ENCODE results near the gene THADA. TPM values are rescaled to one million over a fixed set of nuclear protein-coding genes. Genes with fewer than 3 reads are reported as not detected.

THADA gene
- total RNA-seq, 6 donors from 2014 or later: 23.6 to 57.5 (median 37.3) TPM

DNA sequence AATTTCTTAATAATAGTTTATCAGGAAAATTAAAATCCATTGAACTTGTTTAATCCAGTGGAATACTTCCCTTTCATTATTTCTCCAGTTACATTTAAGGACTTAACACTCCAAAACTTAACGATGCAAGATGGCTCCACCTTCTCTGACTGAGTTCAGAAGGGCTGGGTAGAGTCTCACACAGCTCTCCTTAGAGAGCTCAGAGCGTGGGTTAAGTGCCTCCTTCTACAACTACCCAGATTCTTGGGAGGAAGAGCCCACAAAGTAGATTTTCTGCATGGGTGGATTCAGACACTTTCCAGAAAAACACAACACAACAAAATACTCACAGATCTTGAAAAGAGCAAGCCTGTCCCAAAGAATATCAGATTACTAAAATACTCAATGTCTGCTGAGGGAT lies 130.6 kb downstream of the THADA start:
- Histone ChIP-seq H3K4me3 (no peak overlapping the region), H3K27ac (peak overlapping the region in 3 of 4 donors; percentile 3 to 64 (median 16)), H3K4me1 (peaks cover 20 to 47% (median 40%) of the 10 kb centered on the region in 4 donors), H3K27me3 (no peaks in the 10 kb centered on the region), H3K36me3 (no peaks in the 10 kb centered on the region), H3K9me3 (no peaks in the 10 kb centered on the region)
- no peak for TF ChIP-seq EP300 (IDR thresholded peaks at IDR 0.05)
- no peak for TF ChIP-seq POLR2AphosphoS5 (IDR thresholded peaks at IDR 0.05)
- TF ChIP-seq, protein P1, sequence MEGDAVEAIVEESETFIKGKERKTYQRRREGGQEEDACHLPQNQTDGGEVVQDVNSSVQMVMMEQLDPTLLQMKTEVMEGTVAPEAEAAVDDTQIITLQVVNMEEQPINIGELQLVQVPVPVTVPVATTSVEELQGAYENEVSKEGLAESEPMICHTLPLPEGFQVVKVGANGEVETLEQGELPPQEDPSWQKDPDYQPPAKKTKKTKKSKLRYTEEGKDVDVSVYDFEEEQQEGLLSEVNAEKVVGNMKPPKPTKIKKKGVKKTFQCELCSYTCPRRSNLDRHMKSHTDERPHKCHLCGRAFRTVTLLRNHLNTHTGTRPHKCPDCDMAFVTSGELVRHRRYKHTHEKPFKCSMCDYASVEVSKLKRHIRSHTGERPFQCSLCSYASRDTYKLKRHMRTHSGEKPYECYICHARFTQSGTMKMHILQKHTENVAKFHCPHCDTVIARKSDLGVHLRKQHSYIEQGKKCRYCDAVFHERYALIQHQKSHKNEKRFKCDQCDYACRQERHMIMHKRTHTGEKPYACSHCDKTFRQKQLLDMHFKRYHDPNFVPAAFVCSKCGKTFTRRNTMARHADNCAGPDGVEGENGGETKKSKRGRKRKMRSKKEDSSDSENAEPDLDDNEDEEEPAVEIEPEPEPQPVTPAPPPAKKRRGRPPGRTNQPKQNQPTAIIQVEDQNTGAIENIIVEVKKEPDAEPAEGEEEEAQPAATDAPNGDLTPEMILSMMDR (IDR thresholded peaks at IDR 0.05): no peak
- no peak for TF ChIP-seq POLR2A (IDR thresholded peaks at IDR 0.05)
- 67% methylated on average over 2 of the region's 2 CpGs for WGBS, 2 donors
- ATAC-seq (ENCODE audit: low FRiP score in 2 of 2) (no peak), DNase-seq (no peak)

DNA sequence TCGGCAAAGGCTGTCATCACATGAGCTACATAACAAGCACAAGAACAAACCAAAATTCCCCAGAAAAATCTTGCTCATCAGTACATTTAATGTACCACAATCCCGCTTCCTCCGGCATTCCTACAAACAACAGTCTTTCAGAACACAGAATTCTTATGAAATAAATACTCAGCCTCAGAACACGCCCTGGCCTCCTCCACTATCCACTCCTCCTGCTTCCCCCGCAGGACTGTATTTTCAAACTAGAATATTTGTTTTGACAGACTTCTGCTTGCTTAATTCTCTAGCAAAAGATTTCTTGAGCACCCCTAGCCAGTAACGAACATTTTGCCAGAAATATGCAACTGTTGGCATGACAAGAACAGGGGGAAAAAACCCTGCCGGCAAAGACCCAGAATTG lies 131.2 kb downstream of the THADA start:
- H3K27me3 ChIP-seq: no peaks in the 10 kb centered on the region
- peak in 1 of 2 donors; percentile 30 for TF ChIP-seq POLR2AphosphoS5 (IDR thresholded peaks at IDR 0.05)
- TF ChIP-seq POLR2A (IDR thresholded peaks at IDR 0.05): no peak
- TF ChIP-seq EP300 (IDR thresholded peaks at IDR 0.05): no peak
- H3K9me3 ChIP-seq: no peaks in the 10 kb centered on the region
- H3K36me3 ChIP-seq: no peaks in the 10 kb centered on the region
- no peak overlapping the region for H3K4me3 ChIP-seq
- H3K4me1 ChIP-seq: peaks cover 22 to 48% (median 40%) of the 10 kb centered on the region in 4 donors
- ATAC-seq (ENCODE audit: low FRiP score in 2 of 2) (peak in 1 of 2 donors; percentile 79), DNase-seq (no peak)
- peak overlapping the region in 3 of 4 donors; percentile 3 to 64 (median 19) for H3K27ac ChIP-seq
- 54 to 65% methylated on average over 7 of the region's 7 CpGs for WGBS, 2 donors

DNA sequence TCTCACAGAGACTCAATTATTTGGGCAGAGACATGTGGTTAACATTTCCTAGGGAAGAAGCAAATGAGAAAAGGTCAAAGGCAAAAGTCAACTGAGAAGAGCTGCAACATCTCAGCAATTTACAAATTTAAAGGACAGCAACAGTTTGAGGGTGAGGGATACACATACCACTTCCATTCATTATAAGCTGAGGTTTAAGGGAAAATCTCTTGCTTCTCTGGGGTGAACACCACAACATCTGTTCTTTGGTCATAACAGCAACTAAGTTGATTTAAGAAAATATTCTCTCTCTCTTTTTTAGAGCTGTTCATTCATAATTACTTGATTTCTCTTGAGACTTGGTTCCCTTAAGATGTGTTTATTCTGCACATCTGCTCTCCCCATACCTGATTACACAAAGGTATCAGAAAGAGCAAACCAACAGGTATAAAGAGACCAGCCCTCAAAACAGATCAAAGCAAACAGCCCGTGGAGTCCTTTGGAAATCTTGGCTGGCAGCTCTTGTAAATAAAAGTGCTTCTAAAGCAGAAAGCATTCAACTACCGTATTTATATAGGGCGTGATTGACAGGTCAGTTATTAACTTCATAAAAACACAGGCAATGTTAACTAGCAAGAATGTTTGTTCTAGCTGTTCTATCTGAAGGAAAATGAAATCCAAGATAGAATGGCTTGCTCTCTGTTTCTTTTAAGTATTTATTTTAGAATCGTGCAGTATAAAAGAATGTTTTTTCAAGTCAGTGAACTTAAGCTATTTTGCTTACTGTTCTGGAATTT lies 132.8 kb downstream of the THADA start:
- peak in 1 of 2 donors; percentile 55 for ATAC-seq (ENCODE audit: low FRiP score in 2 of 2)
- 38 to 39% methylated on average over 4 of the region's 4 CpGs for WGBS, 2 donors
- peak overlapping the region in 2 of 4 donors; percentile 37 to 64 for H3K27ac ChIP-seq
- peaks cover 29 to 54% (median 40%) of the 10 kb centered on the region in 4 donors for H3K4me1 ChIP-seq
- H3K4me3 ChIP-seq: no peak overlapping the region
- DNase-seq: no peak
- no peaks in the 10 kb centered on the region for H3K36me3 ChIP-seq
- no peaks in the 10 kb centered on the region for H3K9me3 ChIP-seq
- H3K27me3 ChIP-seq: no peaks in the 10 kb centered on the region
- TF ChIP-seq, protein P1 (IDR thresholded peaks at IDR 0.05): no peak
- TF ChIP-seq POLR2A (IDR thresholded peaks at IDR 0.05) (no peak), POLR2AphosphoS5 (IDR thresholded peaks at IDR 0.05) (no peak)

DNA sequence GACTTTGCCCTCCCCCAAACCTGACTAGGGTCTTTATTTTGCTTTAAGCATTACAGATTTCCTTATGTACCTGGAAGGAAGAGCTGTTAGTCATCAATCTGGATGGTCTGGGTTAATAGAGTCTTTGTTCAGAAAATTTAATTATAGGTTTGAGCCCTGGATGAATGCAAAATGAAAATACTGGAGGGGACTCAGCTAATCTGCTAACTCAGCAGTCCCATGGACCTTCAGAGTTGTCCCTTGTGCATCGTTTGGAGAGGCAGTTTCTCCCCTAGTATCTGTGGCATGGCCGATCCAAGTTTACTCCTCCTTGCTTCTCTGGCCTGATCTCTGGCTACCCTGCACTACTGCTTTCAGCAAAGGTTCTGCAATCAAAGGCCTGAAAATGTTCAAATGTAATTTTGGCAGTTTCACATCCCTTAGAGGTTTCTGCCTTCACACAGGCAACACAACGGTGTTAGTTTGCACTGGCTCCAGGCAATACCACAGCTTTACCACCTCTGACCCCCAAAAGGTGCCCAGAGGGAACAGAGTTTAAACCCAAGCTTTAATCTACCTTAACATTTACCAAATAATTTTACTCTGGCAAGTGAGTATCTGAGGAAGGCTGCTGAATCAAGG lies 134.3 kb downstream of the THADA start:
- no peak overlapping the region for H3K4me3 ChIP-seq
- no peaks in the 10 kb centered on the region for H3K27me3 ChIP-seq
- no peaks in the 10 kb centered on the region for H3K36me3 ChIP-seq
- peak overlapping the region in 1 of 4 donors; percentile 43 for H3K27ac ChIP-seq
- TF ChIP-seq EP300 (IDR thresholded peaks at IDR 0.05): no peak
- TF ChIP-seq POLR2A (IDR thresholded peaks at IDR 0.05): no peak
- TF ChIP-seq, protein P1 (IDR thresholded peaks at IDR 0.05): no peak
- no peak for TF ChIP-seq POLR2AphosphoS5 (IDR thresholded peaks at IDR 0.05)
- DNase-seq (no peak), ATAC-seq (ENCODE audit: low FRiP score in 2 of 2) (no peak)
- H3K4me1 ChIP-seq: peaks cover 42 to 62% (median 47%) of the 10 kb centered on the region in 4 donors
- H3K9me3 ChIP-seq: no peaks in the 10 kb centered on the region
- 69 to 75% methylated on average over 3 of the region's 3 CpGs for WGBS, 2 donors

DNA sequence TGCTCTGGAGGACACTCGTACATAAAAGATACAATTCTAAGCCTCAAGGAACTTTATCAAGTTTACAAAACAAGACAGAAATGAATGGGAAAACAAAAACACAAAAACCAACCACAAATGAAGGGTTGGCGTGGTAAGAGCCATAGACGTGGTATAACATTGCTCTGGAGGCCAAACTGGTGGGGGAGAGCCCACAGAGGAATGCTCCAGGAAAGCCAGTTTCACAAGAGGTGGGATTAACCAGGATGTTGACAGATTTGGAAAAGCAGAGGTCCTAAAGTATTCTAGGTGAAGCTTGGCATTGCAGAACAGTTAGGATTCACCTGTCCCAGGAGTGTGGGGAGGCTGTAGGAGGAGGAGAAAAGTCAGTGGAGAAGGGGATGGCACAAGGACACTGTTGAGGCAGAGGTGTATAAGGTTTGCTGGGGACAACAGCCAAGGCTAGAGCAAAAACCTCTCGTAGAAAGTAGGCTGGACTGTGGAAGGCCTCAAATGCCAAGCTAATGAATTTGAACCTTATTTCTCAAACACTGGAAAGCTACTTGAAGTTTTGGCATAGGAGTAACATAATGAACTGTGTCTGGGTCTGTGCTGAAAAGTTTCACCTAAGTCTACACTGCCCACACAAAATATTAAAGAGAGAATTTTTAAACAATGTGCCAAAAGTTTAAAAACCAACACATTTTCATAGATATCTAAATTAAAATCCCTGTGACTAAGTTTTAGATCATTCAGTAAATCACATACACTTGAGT lies 135.1 kb downstream of the THADA start:
- H3K4me1 ChIP-seq: peaks cover 50 to 69% (median 55%) of the 10 kb centered on the region in 4 donors
- H3K4me3 ChIP-seq: no peak overlapping the region
- H3K36me3 ChIP-seq: no peaks in the 10 kb centered on the region
- H3K27me3 ChIP-seq: no peaks in the 10 kb centered on the region
- no peaks in the 10 kb centered on the region for H3K9me3 ChIP-seq
- ATAC-seq (ENCODE audit: low FRiP score in 2 of 2) (no peak), DNase-seq (no peak)
- TF ChIP-seq POLR2AphosphoS5 (IDR thresholded peaks at IDR 0.05) (no peak), EP300 (IDR thresholded peaks at IDR 0.05) (no peak), POLR2A (IDR thresholded peaks at IDR 0.05) (no peak)
- TF ChIP-seq, protein P1 (IDR thresholded peaks at IDR 0.05): no peak
- WGBS, 2 donors: 74% methylated on average over 4 of the region's 4 CpGs
- H3K27ac ChIP-seq: peak overlapping the region in 3 of 4 donors; percentile 9 to 49 (median 43)

Data from upper lobe of left lung (tissue), 6 donors.